ENCODE results near the gene APLNR.

DNA sequence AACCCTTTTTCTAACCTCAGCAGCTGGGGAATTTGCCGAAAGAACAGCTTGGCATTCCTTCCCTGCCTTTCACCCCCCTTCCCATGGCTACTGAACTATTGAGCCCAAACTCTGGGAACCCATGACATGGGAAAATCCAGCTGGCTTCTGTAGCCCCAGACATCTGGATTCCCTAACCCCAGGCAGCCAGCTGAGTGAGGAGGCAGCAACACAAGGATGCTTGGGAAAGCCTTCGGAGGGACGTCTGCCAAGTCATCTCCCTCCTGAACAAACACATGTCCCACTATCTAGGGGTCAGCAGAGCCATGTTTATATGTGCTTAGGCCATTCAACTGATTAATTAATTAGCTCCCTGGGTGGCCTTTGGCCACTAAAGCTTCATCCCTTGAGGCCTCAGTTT lies 33.7 kb downstream of the APLNR start:
- TF ChIP-seq CTCF (IDR thresholded peaks at IDR 0.05; ENCODE audit: low read depth, low read length) (no peak), POLR2A (IDR thresholded peaks at IDR 0.05; ENCODE audit: extremely low read depth, insufficient read length) (no peak), MAX (IDR thresholded peaks at IDR 0.05; ENCODE audit: low read depth, low read length) (no peak), MYC (IDR thresholded peaks at IDR 0.05; ENCODE audit: low read depth, low read length) (no peak)
